Thyroid gland (tissue), 4 donors: Measurements from ENCODE around the gene KRT32. TPM values are rescaled to one million over a fixed set of nuclear protein-coding genes. Genes with fewer than 3 reads are reported as not detected.

Experiments
- DNase-seq, 2 donors: peaks; one replicate each; pipeline ENCODE4 v3.0.0-alpha.2; 2019
- H3K27ac ChIP-seq, 3 donors: fragments of 200-600 bp; sonication (generic); 1 replicate in 2 of 3; 2 replicates in 1 of 3; pipeline ENCODE4 v1.5.1; 2016 to 2019; ENCODE audit warnings: mild to moderate bottlenecking in 1 of 3, moderate library complexity in 1 of 3
- H3K27me3 ChIP-seq: fragments of 200-600 bp; sonication (generic); one replicate; pipeline ENCODE4 v1.5.1; 2019
- H3K36me3 ChIP-seq, 2 donors: fragments of 200-600 bp; sonication (generic); one replicate each; pipeline ENCODE4 v1.5.1; 2016 to 2019
- H3K4me1 ChIP-seq, 2 donors: fragments of 200-600 bp; sonication (generic); one replicate each; pipeline ENCODE4 v1.5.1; 2017 to 2019
- H3K4me3 ChIP-seq, 3 donors: fragments of 200-600 bp; sonication (generic); replicated peaks in 1 of 3; 1 replicate in 2 of 3; 2 replicates in 1 of 3; pipeline ENCODE4 v1.5.1; 2016; ENCODE audit warnings: mild to moderate bottlenecking in 1 of 3
- H3K9me3 ChIP-seq: fragments of 200-600 bp; sonication (generic); one replicate; pipeline ENCODE4 v1.5.1; 2017
- CTCF ChIP-seq, 6 experiments: fragments of 200-600 bp in 3 of 6; fragments of 450-650 bp in 3 of 6; sonication (generic) in 3 of 6; IDR thresholded peaks; one replicate each; pipeline ENCODE4 v1.5.1; 2016 to 2019; ENCODE audit warnings: antibody characterized with exemption in 6 of 6, mild to moderate bottlenecking in 2 of 6, inconsistent platforms in 1 of 6, moderate library complexity in 1 of 6
- POLR2A ChIP-seq, 2 donors: fragments of 450-650 bp; IDR thresholded peaks; one replicate each; pipeline ENCODE4 v1.6.1; 2017; ENCODE audit warnings: antibody characterized with exemption in 2 of 2, mild to moderate bottlenecking in 2 of 2, moderate library complexity in 1 of 2
- WGBS, 2 donors: methylation state at CpG; one replicate each; pipeline ENCODE4 v1.1.5; 2017; 5-methylcytosine and 5-hydroxymethylcytosine counted together
- intact Hi-C: fragments of 100-400 bp; cut with DNase I; formaldehyde crosslinking; loops from one replicate; pipeline ENCODE4 v1.15.1; 2023
- microRNA-seq: library from miRNA; unstranded; fragments of <30 nt; microRNA quantifications from one replicate; pipeline ENCODE4, GENCODE V29; 2016
- small RNA-seq: library from RNA; depleted of rRNA; stranded (forward); fragments of <200 nt; gene quantifications from one replicate; pipeline ENCODE3, GENCODE V24; 2016
- total RNA-seq, 4 donors: library from RNA; depleted of rRNA; stranded (reverse); fragments of >200 nt; gene quantifications; one replicate each; pipeline ENCODE4 v1.2.3, GENCODE V29; 2016

Gene KRT32
- total RNA-seq, 4 donors from 2014 or later, result not detected

DNA sequence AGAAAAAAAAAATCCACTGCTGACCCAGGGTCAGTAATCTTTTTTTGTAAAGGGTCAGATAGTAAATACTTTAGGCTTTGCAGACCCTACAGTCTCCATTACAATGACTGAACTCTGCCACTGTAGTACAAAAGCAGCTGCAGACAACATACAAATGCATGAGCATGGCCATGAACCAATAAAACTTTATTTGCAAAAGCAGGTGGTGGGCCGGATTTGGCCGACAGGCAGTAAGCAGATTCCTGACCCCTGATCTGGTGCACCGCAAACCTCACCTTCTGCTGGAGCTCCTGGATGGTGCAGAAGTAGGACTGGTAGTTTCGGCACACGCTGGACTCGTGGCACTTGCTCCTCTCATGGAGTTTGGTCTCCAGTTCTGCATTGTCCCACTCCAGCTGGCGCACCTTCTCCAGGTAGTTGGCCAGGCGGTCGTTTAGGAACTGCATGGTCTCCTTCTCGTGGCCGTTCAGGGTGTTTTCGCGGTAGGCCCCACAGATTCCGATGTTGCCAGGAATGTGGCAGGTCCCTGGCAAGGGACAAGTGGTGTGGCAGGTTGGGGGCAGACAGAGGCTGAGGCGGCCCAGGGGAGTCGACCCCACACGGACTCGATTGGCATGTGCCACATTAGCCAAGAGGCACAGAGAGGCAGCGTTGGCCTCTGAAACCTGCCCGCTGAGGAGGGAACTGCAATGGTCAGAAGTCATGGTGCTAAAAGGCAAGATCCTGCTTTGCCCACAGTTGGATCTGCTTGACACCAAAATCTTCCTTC lies 55.9 kb downstream of the KRT32 start:
- H3K36me3 ChIP-seq, result no peaks in the 10 kb centered on the region
- 95 to 97% methylated on average over 18 of the region's 20 CpGs for WGBS, 2 donors
- H3K27ac ChIP-seq, result no peak overlapping the region
- TF ChIP-seq POLR2A (IDR thresholded peaks at IDR 0.05) (no peak), CTCF (IDR thresholded peaks at IDR 0.05) (no peak)
- peaks cover 0 to 8% of the 10 kb centered on the region in 2 donors for H3K4me1 ChIP-seq
- no peak for DNase-seq
- no peak overlapping the region for H3K4me3 ChIP-seq
- no peaks in the 10 kb centered on the region for H3K9me3 ChIP-seq
- H3K27me3 ChIP-seq, result no peaks in the 10 kb centered on the region
- intact Hi-C loops, result no loop called here

Small RNA genes lying within 50 kb of the gene (microRNA-seq; reads per million reads assigned to microRNA genes)
- not detected for gene MIR6510

Small RNA genes lying within 50 kb of the gene (small RNA-seq; reads per million reads assigned to genes)
- not detected for gene RNU2-32P

Other genes starting within 250 kb of the KRT32 start
- not detected for gene KRTAP9-2, start 240.7 kb downstream of the KRT32 start, total RNA-seq
- not detected for gene KRTAP9-3, start 234.9 kb downstream of the KRT32 start, total RNA-seq
- gene KRTAP9-8, start 229.4 kb downstream of the KRT32 start, total RNA-seq, result not detected
- not detected for gene KRTAP9-4, start 217.7 kb downstream of the KRT32 start, total RNA-seq
- not detected for gene KRTAP9-9, start 212.0 kb downstream of the KRT32 start, total RNA-seq
- not detected for gene KRTAP9-6, start 202.0 kb downstream of the KRT32 start, total RNA-seq
- not detected for gene KRTAP9-7, start 191.7 kb downstream of the KRT32 start, total RNA-seq
- not detected for gene KRTAP29-1, start 164.5 kb downstream of the KRT32 start, total RNA-seq
- gene KRTAP16-1, start 158.1 kb downstream of the KRT32 start, total RNA-seq, result not detected
- gene KRTAP17-1, start 151.7 kb downstream of the KRT32 start, total RNA-seq, result not detected
- not detected for gene KRT33A, start 116.6 kb downstream of the KRT32 start, total RNA-seq
- not detected for gene KRT33B, start 97.6 kb downstream of the KRT32 start, total RNA-seq
- not detected for gene KRT34, start 85.1 kb downstream of the KRT32 start, total RNA-seq
- not detected for gene KRT31, start 69.8 kb downstream of the KRT32 start, total RNA-seq
- not detected for gene KRT37, start 42.8 kb downstream of the KRT32 start, total RNA-seq
- gene KRT38, start 26.4 kb downstream of the KRT32 start, total RNA-seq, result not detected
- gene KRT35, start 13.8 kb upstream of the KRT32 start, total RNA-seq, result not detected
- not detected for gene KRT36, start 22.5 kb upstream of the KRT32 start, total RNA-seq
- gene KRT13, start 38.2 kb upstream of the KRT32 start, total RNA-seq, result under 1 TPM in 1 of 4 donors, not detected in 3; 0.83 TPM
- under 1 TPM in 1 of 4 donors, not detected in 3; 0.93 TPM for gene KRT15, start 51.5 kb upstream of the KRT32 start, total RNA-seq
- gene KRT19, start 60.9 kb upstream of the KRT32 start, total RNA-seq, result 10 to 100 TPM; 18.3 to 41.4 (median 28.6) TPM
- gene KRT9, start 104.7 kb upstream of the KRT32 start, total RNA-seq, result not detected
- gene KRT14, start 119.5 kb upstream of the KRT32 start, total RNA-seq, result 10 to 100 TPM in 1 of 4 donors, under 1 TPM in 1, not detected in 2; 0.22 to 12.4 TPM
- 1 to 10 TPM in 2 of 4 donors, not detected in 2; 1.3 to 2.0 TPM for gene KRT16, start 145.4 kb upstream of the KRT32 start, total RNA-seq
- gene KRT17, start 157.2 kb upstream of the KRT32 start, total RNA-seq, result under 1 TPM in 1 of 4 donors, not detected in 3; 0.56 TPM
- gene EIF1, start 221.5 kb upstream of the KRT32 start, total RNA-seq, result 100 to 1,000 TPM; 119 to 171 (median 145) TPM
- not detected for gene GAST, start 244.9 kb upstream of the KRT32 start, total RNA-seq